SK-N-MC (cell line): ENCODE measurements around the gene TBC1D19.

Experiments used
- EZH2 ChIP-seq: fragments of 200-600 bp; sonication (generic); IDR thresholded peaks from one replicate; pipeline ENCODE4 v1.6.1; 2017; ENCODE audit warnings: antibody characterized with exemption
- POLR2AphosphoS5 ChIP-seq: IDR thresholded peaks from 2 replicates; pipeline ENCODE4 v1.6.1; 2012; ENCODE audit warnings: mild to moderate bottlenecking, low read depth, low read length, borderline replicate concordance

- TF ChIP-seq EZH2 (no peak), POLR2AphosphoS5 (no peak)
Observed at GRCh38 chr4:26542991-26543390, 40.9 kb upstream of the TBC1D19 start.
